ENCODE data around the gene NEDD4L. TPM values are rescaled to one million over a fixed set of nuclear protein-coding genes. Genes with fewer than 3 reads are reported as not detected.

Gene NEDD4L
- total RNA-seq, 1 experiment from 2014 or later: 108 TPM

- BruUV-seq (replicated peaks): no TSS peak
- no peaks in the 10 kb centered on the region for H3K9me3 Mint-ChIP-seq (ENCODE audit: unreplicated experiment)
- CTCF ChIA-PET: interaction anchor here (0.6 to 1.0 kb wide), 3 partner anchors 18 to 481 kb away, joined by 3 read pairs; no protein-coding TSS in a partner anchor
Measured at GRCh38 chr18:58152891-58153290, 108.9 kb downstream of the NEDD4L start.

DNA sequence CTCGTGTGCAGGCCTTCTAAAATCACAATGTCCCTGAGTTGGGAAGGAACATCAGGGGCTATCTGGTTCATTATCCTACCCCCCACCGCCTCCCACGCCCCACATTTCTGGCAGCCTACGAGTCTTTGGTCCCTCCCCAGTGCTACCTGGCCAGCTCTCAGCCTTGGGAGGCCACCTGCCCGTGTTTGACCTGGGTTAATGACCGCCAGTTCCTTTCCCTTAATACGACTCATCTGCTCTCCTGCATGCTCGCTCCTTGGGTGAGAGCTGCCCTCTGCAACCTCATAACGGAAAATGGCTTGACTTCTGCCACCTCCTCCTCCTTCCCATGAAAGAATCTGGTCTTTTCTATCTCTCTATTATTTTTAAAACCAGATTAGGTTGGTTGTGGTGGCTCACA, 112.5 kb downstream of the NEDD4L start:
- ChIA-PET POLR2A (no interaction called here), CTCF (interaction anchor here (0.7 to 2.2 kb wide), 2 partner anchors 23 to 24 kb away, joined by 5 to 6 read pairs; no protein-coding TSS in a partner anchor)
- H3K27ac Mint-ChIP-seq (ENCODE audit: low read depth, unreplicated experiment): no peak overlapping the region
- no peaks in the 10 kb centered on the region for H3K9me3 Mint-ChIP-seq (ENCODE audit: unreplicated experiment)
- intact Hi-C loops (cut with micrococcal nuclease): no loop called here
- H3K4me3 Mint-ChIP-seq (ENCODE audit: unreplicated experiment): no peak overlapping the region
- no peak for DNase-seq (ENCODE audit: unreplicated experiment)
- no peaks in the 10 kb centered on the region for H3K27me3 Mint-ChIP-seq (ENCODE audit: insufficient read depth, unreplicated experiment)
- no TSS peak for BruUV-seq (replicated peaks)
- H3K4me1 Mint-ChIP-seq (ENCODE audit: insufficient read depth, unreplicated experiment): no peaks in the 10 kb centered on the region
- no peak for TF ChIP-seq CTCF (IDR thresholded peaks at IDR 0.05; ENCODE audit: unreplicated experiment)
- H3K36me3 Mint-ChIP-seq (ENCODE audit: insufficient read depth, unreplicated experiment): no peaks in the 10 kb centered on the region

More at GRCh38 chr18:58152891-58153290, 108.9 kb downstream of the NEDD4L start:
- no peak overlapping the region for H3K27ac Mint-ChIP-seq (ENCODE audit: low read depth, unreplicated experiment)
- H3K27me3 Mint-ChIP-seq (ENCODE audit: insufficient read depth, unreplicated experiment): no peaks in the 10 kb centered on the region
- no peak for TF ChIP-seq CTCF (IDR thresholded peaks at IDR 0.05; ENCODE audit: unreplicated experiment)
- POLR2A ChIA-PET: interaction anchor here (0.6 kb wide), 2 partner anchors 458 to 695 kb away, joined by 3 to 6 read pairs; no protein-coding TSS in a partner anchor
- no peak for DNase-seq (ENCODE audit: unreplicated experiment)
- intact Hi-C loops (cut with micrococcal nuclease): no loop called here
- H3K4me1 Mint-ChIP-seq (ENCODE audit: insufficient read depth, unreplicated experiment): no peaks in the 10 kb centered on the region
- H3K36me3 Mint-ChIP-seq (ENCODE audit: insufficient read depth, unreplicated experiment): no peaks in the 10 kb centered on the region
- no peak overlapping the region for H3K4me3 Mint-ChIP-seq (ENCODE audit: unreplicated experiment)

GRCh38 chr18:58157237-58157636, 113.2 kb downstream of the NEDD4L start:
- intact Hi-C loops (cut with micrococcal nuclease): no loop called here
- no peak overlapping the region for H3K27ac Mint-ChIP-seq (ENCODE audit: low read depth, unreplicated experiment)
- no TSS peak for BruUV-seq (replicated peaks)
- POLR2A ChIA-PET: interaction anchor here (1.1 kb wide), 1 partner anchor 114 kb away, joined by 4 read pairs; no protein-coding TSS in a partner anchor
- H3K4me3 Mint-ChIP-seq (ENCODE audit: unreplicated experiment): no peak overlapping the region
- CTCF ChIA-PET: interaction anchor here (0.6 to 2.2 kb wide), 6 partner anchors 20 to 589 kb away, joined by 3 to 6 read pairs (median 4); no protein-coding TSS in a partner anchor
- H3K9me3 Mint-ChIP-seq (ENCODE audit: unreplicated experiment): no peaks in the 10 kb centered on the region
- H3K36me3 Mint-ChIP-seq (ENCODE audit: insufficient read depth, unreplicated experiment): no peaks in the 10 kb centered on the region
- H3K27me3 Mint-ChIP-seq (ENCODE audit: insufficient read depth, unreplicated experiment): no peaks in the 10 kb centered on the region
- H3K4me1 Mint-ChIP-seq (ENCODE audit: insufficient read depth, unreplicated experiment): no peaks in the 10 kb centered on the region
- no peak for TF ChIP-seq CTCF (IDR thresholded peaks at IDR 0.05; ENCODE audit: unreplicated experiment)
- no peak for DNase-seq (ENCODE audit: unreplicated experiment)

- Mint-ChIP-seq H3K36me3 (ENCODE audit: insufficient read depth, unreplicated experiment) (no peaks in the 10 kb centered on the region), H3K27ac (ENCODE audit: low read depth, unreplicated experiment) (no peak overlapping the region), H3K27me3 (ENCODE audit: insufficient read depth, unreplicated experiment) (no peaks in the 10 kb centered on the region), H3K4me1 (ENCODE audit: insufficient read depth, unreplicated experiment) (no peaks in the 10 kb centered on the region), H3K9me3 (ENCODE audit: unreplicated experiment) (no peaks in the 10 kb centered on the region), H3K4me3 (ENCODE audit: unreplicated experiment) (no peak overlapping the region)
- DNase-seq (ENCODE audit: unreplicated experiment): no peak
- no TSS peak for BruUV-seq (replicated peaks)
- no peak for TF ChIP-seq CTCF (IDR thresholded peaks at IDR 0.05; ENCODE audit: unreplicated experiment)
- CTCF ChIA-PET: interaction anchor here (0.6 to 1.6 kb wide), 2 partner anchors 23 to 348 kb away, joined by 4 read pairs; no protein-coding TSS in a partner anchor
- intact Hi-C loops (cut with micrococcal nuclease): no loop called here
- POLR2A ChIA-PET: interaction anchor here (1.1 kb wide), 1 partner anchor 115 kb away, joined by 4 read pairs; no protein-coding TSS in a partner anchor
Measured at GRCh38 chr18:58158008-58158407, 114.0 kb downstream of the NEDD4L start.

Data from MCF 10A (cell line).